Activated CD4-positive, alpha-beta memory T cell treated with anti-CD3 and anti-CD28 coated beads for 36 hours (primary cell): ENCODE data around the gene L2HGDH. TPM values are rescaled to one million over a fixed set of nuclear protein-coding genes. Genes with fewer than 3 reads are reported as not detected.
"Not testable (repeated sequence)": the region's sequence is repeated elsewhere in the genome, so short reads cannot be mapped to it uniquely, and the experiment has no call there.

Source experiments
- CTCF ChIA-PET: fragments of 350-600 bp; sonication (Branson Sonifier 250); formaldehyde crosslinking; loops from one replicate; lab custom pipeline; 2021; ENCODE audit warnings: antibody characterized with exemption, inconsistent platforms; lab: Charles Lee
- POLR2A ChIA-PET: fragments of 350-600 bp; sonication (Branson Sonifier 250); formaldehyde crosslinking; loops from one replicate; lab custom pipeline; 2021; ENCODE audit warnings: antibody characterized with exemption; lab: Charles Lee
- DNase-seq: peaks from one replicate; pipeline ENCODE4 v3.0.0-alpha.2; 2020
- H3K27ac Mint-ChIP-seq: one replicate; pipeline ENCODE4 v1.8.0; 2021; ENCODE audit warnings: mixed read lengths
- H3K27me3 Mint-ChIP-seq: one replicate; pipeline ENCODE4 v1.8.0; 2021; ENCODE audit warnings: mixed read lengths
- H3K36me3 Mint-ChIP-seq: one replicate; pipeline ENCODE4 v1.8.0; 2021; ENCODE audit warnings: mixed read lengths
- H3K4me1 Mint-ChIP-seq: one replicate; pipeline ENCODE4 v1.8.0; 2021; ENCODE audit warnings: low read depth, mixed read lengths
- H3K4me3 Mint-ChIP-seq: one replicate; pipeline ENCODE4 v1.8.0; 2021; ENCODE audit warnings: mild to moderate bottlenecking, mixed read lengths
- H3K9me3 Mint-ChIP-seq: one replicate; pipeline ENCODE4 v1.8.0; 2021; ENCODE audit warnings: mixed read lengths
- intact Hi-C: fragments of 100-400 bp; cut with micrococcal nuclease; formaldehyde crosslinking; loops from one replicate; pipeline ENCODE4 v1.15.1; 2023
- total RNA-seq, 2 experiments: library from RNA; stranded (reverse); gene quantifications; one replicate each; pipeline ENCODE4 v1.2.3, GENCODE V29; 2021

The L2HGDH gene
- total RNA-seq, 2 experiments from 2014 or later = 15.0 to 15.2 TPM

DNA sequence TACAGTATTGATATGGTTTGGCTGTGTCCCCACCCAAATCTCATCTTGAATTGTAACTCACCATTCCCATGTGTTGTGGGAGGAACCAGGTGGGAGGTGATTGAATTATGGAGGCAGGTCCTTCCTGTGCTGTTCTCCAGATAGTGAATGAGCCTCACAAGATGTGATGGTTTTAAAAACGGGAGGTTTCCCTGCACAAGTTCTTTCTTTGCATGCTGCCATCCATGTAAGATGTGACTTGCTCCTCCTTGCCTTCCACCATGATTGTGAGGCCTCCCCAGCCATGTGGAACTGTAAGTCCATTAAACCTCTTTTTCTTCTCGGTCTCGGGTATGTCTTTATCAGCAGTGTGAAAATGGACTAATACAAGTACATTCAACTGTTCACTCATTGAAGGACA lies 2.1 kb upstream of the L2HGDH start:
- CTCF ChIA-PET, H3K9me3 Mint-ChIP-seq, DNase-seq, H3K27ac Mint-ChIP-seq, H3K27me3 Mint-ChIP-seq, H3K36me3 Mint-ChIP-seq, POLR2A ChIA-PET, H3K4me3 Mint-ChIP-seq: not testable (repeated sequence)
- peaks cover 35% of the 10 kb centered on the region for H3K4me1 Mint-ChIP-seq
- intact Hi-C loops = loop anchor here (5.0 to 10.0 kb wide), 4 partner anchors 309 to 1533 kb away; partner anchors contain the start of genes RPS29 and SAV1

DNA sequence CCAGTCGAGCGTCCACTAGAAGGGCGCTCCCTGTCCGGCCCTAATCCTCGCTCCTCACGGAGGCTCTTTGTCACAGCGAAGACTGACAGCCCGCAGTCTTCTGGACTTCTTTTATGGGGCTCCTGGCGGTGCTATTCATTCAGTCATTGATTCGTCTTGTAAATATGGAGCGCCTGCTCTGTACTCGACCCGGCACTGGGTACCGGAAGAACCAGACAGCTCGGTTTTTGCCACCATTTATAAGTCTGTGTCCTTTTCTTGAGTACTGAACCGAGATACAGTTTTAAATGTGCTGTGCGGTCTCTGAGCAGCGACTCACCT lies 665 bp upstream of the L2HGDH start:
- CTCF ChIA-PET = interaction anchor here (0.6 to 2.2 kb wide), 7 partner anchors 8 to 473 kb away, joined by 3 to 20 read pairs (median 3); partner anchors contain the start of genes MAP4K5, NEMF and SOS2
- Mint-ChIP-seq H3K36me3 (peaks cover 8% of the 10 kb centered on the region), H3K4me1 (peaks cover 40% of the 10 kb centered on the region), H3K27ac (peak overlapping the region; percentile 94), H3K27me3 (no peaks in the 10 kb centered on the region), H3K9me3 (peaks cover 9% of the 10 kb centered on the region), H3K4me3 (peak overlapping the region; percentile 96)
- intact Hi-C loops = loop anchor here (1.0 to 10.0 kb wide), 11 partner anchors 9 to 1535 kb away; partner anchors contain the start of genes CDKL1, MGAT2, RPL36AL and RPS29
- no peak for DNase-seq
- POLR2A ChIA-PET = interaction anchor here (0.6 to 1.3 kb wide), 4 partner anchors 8 to 202 kb away, joined by 3 to 8 read pairs (median 4); partner anchors contain the start of gene VCPKMT

- Mint-ChIP-seq H3K4me1 (peaks cover 33% of the 10 kb centered on the region), H3K27ac (peak overlapping the region; percentile 94), H3K27me3 (no peaks in the 10 kb centered on the region), H3K36me3 (peaks cover 8% of the 10 kb centered on the region), H3K9me3 (peaks cover 9% of the 10 kb centered on the region), H3K4me3 (peak overlapping the region; percentile 96)
- intact Hi-C loops = loop anchor here (5.0 to 10.0 kb wide), 4 partner anchors 307 to 1536 kb away; partner anchors contain the start of genes RPS29 and SAV1
- DNase-seq = no peak
- ChIA-PET POLR2A (interaction anchor here (0.7 to 1.0 kb wide), 2 partner anchors 9 to 459 kb away, joined by 3 to 6 read pairs; partner anchors contain the start of gene NEMF), CTCF (interaction anchor here (0.7 to 2.2 kb wide), 8 partner anchors 8 to 459 kb away, joined by 3 to 20 read pairs (median 3); partner anchors contain the start of genes MAP4K5 and NEMF)
These were observed 575 bp downstream of the L2HGDH start for GRCh38 chr14:50311337-50311971.

- Mint-ChIP-seq H3K4me3 (peak overlapping the region; percentile 40), H3K9me3 (peaks cover 9% of the 10 kb centered on the region), H3K27ac (no peak overlapping the region), H3K36me3 (peaks cover 6% of the 10 kb centered on the region), H3K4me1 (peaks cover 33% of the 10 kb centered on the region), H3K27me3 (no peaks in the 10 kb centered on the region)
- POLR2A ChIA-PET = no interaction called here
- intact Hi-C loops = loop anchor here (5.0 to 10.0 kb wide), 4 partner anchors 306 to 1537 kb away; partner anchors contain the start of genes RPS29 and SAV1
- CTCF ChIA-PET = interaction anchor here (1.2 kb wide), 1 partner anchor 288 kb away, joined by 3 read pairs; no protein-coding TSS in a partner anchor
- no peak for DNase-seq
These were observed 1.6 kb downstream of the L2HGDH start for GRCh38 chr14:50310445-50310844.

GRCh38 chr14:50308363-50308915 lies 3.6 kb downstream of the L2HGDH start:
- peaks cover 25% of the 10 kb centered on the region for H3K4me1 Mint-ChIP-seq
- no peak overlapping the region for H3K4me3 Mint-ChIP-seq
- DNase-seq = no peak
- intact Hi-C loops = loop anchor here (1.0 kb wide), 1 partner anchor 78 kb away; no protein-coding TSS in a partner anchor
- no peak overlapping the region for H3K27ac Mint-ChIP-seq
- POLR2A ChIA-PET = no interaction called here
- CTCF ChIA-PET = interaction anchor here (0.8 to 1.2 kb wide), 2 partner anchors 10 to 12 kb away, joined by 3 to 4 read pairs; no protein-coding TSS in a partner anchor
- peaks cover under 1% of the 10 kb centered on the region for H3K9me3 Mint-ChIP-seq
- H3K27me3 Mint-ChIP-seq = no peaks in the 10 kb centered on the region
- H3K36me3 Mint-ChIP-seq = peaks cover under 1% of the 10 kb centered on the region

GRCh38 chr14:50303744-50304471 lies 8.1 kb downstream of the L2HGDH start:
- ChIA-PET POLR2A (no interaction called here), CTCF (interaction anchor here (1.4 kb wide), 1 partner anchor 8 kb away, joined by 3 read pairs; the partner anchor contains the start of gene L2HGDH)
- no peak for DNase-seq
- Mint-ChIP-seq H3K36me3 (peaks cover 14% of the 10 kb centered on the region), H3K4me3 (no peak overlapping the region), H3K27me3 (no peaks in the 10 kb centered on the region), H3K27ac (no peak overlapping the region), H3K9me3 (no peaks in the 10 kb centered on the region), H3K4me1 (peaks cover 7% of the 10 kb centered on the region)
- intact Hi-C loops = no loop called here

- no peak for DNase-seq
- Mint-ChIP-seq H3K36me3 (peaks cover 22% of the 10 kb centered on the region), H3K4me1 (peaks cover 2% of the 10 kb centered on the region), H3K27me3 (no peaks in the 10 kb centered on the region), H3K4me3 (no peak overlapping the region), H3K27ac (no peak overlapping the region), H3K9me3 (no peaks in the 10 kb centered on the region)
- ChIA-PET POLR2A (no interaction called here), CTCF (no interaction called here)
- intact Hi-C loops = no loop called here
These were observed 10.1 kb downstream of the L2HGDH start for GRCh38 chr14:50301914-50302313.

DNA sequence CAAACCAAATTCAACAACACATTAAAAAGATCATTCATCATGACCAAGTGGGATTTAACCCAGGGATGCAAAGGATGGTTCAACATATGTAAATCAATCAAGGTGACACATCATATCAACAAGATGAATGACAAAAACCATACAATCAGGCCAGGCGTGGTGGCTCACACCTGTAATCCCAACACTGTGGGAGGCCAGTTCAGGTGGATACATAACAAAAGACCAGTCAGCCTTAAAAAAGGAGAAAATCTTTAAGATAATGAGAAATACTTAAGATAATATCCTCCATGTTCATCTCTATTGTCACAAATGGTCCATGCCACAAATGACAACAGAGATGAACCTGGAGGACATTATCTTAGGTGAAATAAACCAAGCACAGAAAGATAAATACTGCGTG lies 12.4 kb downstream of the L2HGDH start:
- Mint-ChIP-seq H3K36me3 (peaks cover 22% of the 10 kb centered on the region), H3K4me1 (peaks cover 2% of the 10 kb centered on the region), H3K9me3 (no peaks in the 10 kb centered on the region), H3K27ac (no peak overlapping the region), H3K4me3 (no peak overlapping the region), H3K27me3 (no peaks in the 10 kb centered on the region)
- intact Hi-C loops = no loop called here
- ChIA-PET CTCF (no interaction called here), POLR2A (no interaction called here)
- no peak for DNase-seq

DNA sequence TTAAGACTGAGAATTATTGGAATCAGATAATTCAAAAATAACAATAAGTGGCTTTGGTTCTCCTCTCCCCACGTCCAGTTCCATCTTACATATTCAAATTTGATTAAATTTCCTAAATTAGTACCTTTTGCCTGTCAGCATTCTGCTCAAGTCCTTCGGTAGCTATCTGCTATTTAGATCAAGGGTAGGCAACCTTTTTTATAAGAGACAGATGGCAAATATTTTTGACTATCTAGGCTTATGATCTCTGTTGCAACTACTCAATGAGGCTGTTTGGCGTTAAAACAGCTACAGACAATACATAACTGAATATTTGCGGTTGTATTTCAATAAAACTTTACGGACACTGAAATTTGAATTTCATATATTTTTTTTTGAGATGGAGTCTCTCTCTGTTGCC lies 21.7 kb downstream of the L2HGDH start:
- H3K27ac Mint-ChIP-seq = no peak overlapping the region
- H3K27me3 Mint-ChIP-seq = no peaks in the 10 kb centered on the region
- CTCF ChIA-PET = no interaction called here
- intact Hi-C loops = no loop called here
- POLR2A ChIA-PET = interaction anchor here (0.7 kb wide), 1 partner anchor 42 kb away, joined by 3 read pairs; no protein-coding TSS in a partner anchor
- DNase-seq = no peak
- H3K4me1 Mint-ChIP-seq = no peaks in the 10 kb centered on the region
- no peak overlapping the region for H3K4me3 Mint-ChIP-seq
- H3K9me3 Mint-ChIP-seq = no peaks in the 10 kb centered on the region
- peaks cover 14% of the 10 kb centered on the region for H3K36me3 Mint-ChIP-seq

DNA sequence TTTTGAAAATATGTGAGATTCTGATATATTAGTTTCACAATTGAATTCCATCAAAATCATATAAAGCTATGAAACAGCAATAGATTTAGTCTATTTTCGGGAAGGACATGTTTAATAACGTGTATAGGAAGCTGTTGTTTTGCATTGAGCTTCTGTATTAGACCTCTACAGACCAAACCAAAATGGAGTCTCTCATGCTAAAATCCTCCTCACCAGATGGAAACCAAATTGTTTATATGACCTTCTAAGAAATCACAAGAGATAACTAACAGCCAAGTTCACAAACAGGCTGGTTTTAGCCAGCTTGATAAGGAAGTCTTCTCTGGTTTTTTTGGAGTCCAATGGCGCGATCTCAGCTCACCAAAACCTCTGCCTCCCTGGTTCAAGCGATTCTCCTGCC lies 23.9 kb downstream of the L2HGDH start:
- DNase-seq = no peak
- Mint-ChIP-seq H3K4me3 (no peak overlapping the region), H3K27me3 (no peaks in the 10 kb centered on the region), H3K27ac (no peak overlapping the region), H3K36me3 (peaks cover 6% of the 10 kb centered on the region), H3K9me3 (no peaks in the 10 kb centered on the region), H3K4me1 (no peaks in the 10 kb centered on the region)
- intact Hi-C loops = no loop called here
- CTCF ChIA-PET = no interaction called here
- POLR2A ChIA-PET = no interaction called here

GRCh38 chr14:50285861-50286260 lies 26.2 kb downstream of the L2HGDH start:
- peaks cover 6% of the 10 kb centered on the region for H3K36me3 Mint-ChIP-seq
- ChIA-PET POLR2A (no interaction called here), CTCF (no interaction called here)
- DNase-seq = no peak
- H3K4me1 Mint-ChIP-seq = no peaks in the 10 kb centered on the region
- no peak overlapping the region for H3K4me3 Mint-ChIP-seq
- no peaks in the 10 kb centered on the region for H3K9me3 Mint-ChIP-seq
- intact Hi-C loops = no loop called here
- no peak overlapping the region for H3K27ac Mint-ChIP-seq
- H3K27me3 Mint-ChIP-seq = no peaks in the 10 kb centered on the region

DNA sequence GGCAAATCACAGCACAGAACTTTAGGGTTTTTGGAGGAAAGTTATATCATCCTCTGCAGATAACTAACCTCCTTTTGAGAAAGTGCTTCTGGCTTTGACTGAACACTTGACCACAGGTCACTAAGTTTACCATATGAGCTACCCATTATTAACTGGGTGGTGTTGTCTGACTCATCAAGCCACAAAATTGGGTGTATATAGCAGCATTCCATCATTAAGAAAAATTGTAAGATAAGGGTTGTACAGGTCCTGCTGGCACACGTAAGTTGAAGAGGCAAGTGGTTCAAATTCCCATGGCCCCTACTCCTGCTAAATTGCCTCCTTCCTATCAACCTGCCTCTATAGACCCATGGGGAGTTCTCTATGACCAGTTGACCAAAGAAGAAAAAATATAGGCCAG lies 39.5 kb downstream of the L2HGDH start:
- Mint-ChIP-seq H3K27me3 (no peaks in the 10 kb centered on the region), H3K36me3 (peaks cover 5% of the 10 kb centered on the region), H3K4me1 (no peaks in the 10 kb centered on the region), H3K9me3 (no peaks in the 10 kb centered on the region), H3K27ac (no peak overlapping the region), H3K4me3 (no peak overlapping the region)
- intact Hi-C loops = no loop called here
- POLR2A ChIA-PET = no interaction called here
- CTCF ChIA-PET = interaction anchor here (0.5 kb wide), 1 partner anchor 442 kb away, joined by 3 read pairs; no protein-coding TSS in a partner anchor
- no peak for DNase-seq
